Measurements from ENCODE around the gene CRHR2.

Gene CRHR2

GRCh38 chr7:30634634-30635201, 47.5 kb downstream of the CRHR2 start:
- no peak overlapping the region for H3K4me3 ChIP-seq (ENCODE audit: low read depth, low read length)
- in situ Hi-C loops (cut with HindIII; ENCODE audit: low sequenced_read_pairs) = no loop called here
- DNase-seq (ENCODE audit: low read depth, low spot score) = no peak
- TF ChIP-seq, protein P1, sequence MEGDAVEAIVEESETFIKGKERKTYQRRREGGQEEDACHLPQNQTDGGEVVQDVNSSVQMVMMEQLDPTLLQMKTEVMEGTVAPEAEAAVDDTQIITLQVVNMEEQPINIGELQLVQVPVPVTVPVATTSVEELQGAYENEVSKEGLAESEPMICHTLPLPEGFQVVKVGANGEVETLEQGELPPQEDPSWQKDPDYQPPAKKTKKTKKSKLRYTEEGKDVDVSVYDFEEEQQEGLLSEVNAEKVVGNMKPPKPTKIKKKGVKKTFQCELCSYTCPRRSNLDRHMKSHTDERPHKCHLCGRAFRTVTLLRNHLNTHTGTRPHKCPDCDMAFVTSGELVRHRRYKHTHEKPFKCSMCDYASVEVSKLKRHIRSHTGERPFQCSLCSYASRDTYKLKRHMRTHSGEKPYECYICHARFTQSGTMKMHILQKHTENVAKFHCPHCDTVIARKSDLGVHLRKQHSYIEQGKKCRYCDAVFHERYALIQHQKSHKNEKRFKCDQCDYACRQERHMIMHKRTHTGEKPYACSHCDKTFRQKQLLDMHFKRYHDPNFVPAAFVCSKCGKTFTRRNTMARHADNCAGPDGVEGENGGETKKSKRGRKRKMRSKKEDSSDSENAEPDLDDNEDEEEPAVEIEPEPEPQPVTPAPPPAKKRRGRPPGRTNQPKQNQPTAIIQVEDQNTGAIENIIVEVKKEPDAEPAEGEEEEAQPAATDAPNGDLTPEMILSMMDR (IDR thresholded peaks at IDR 0.05; ENCODE audit: low read depth, low read length) = no peak

- no peak for DNase-seq (ENCODE audit: low read depth, low spot score)
- TF ChIP-seq, protein P1 (IDR thresholded peaks at IDR 0.05; ENCODE audit: low read depth, low read length) = no peak
- H3K4me3 ChIP-seq (ENCODE audit: low read depth, low read length) = no peak overlapping the region
- in situ Hi-C loops (cut with HindIII; ENCODE audit: low sequenced_read_pairs) = no loop called here
These were observed 48.0 kb downstream of the CRHR2 start for GRCh38 chr7:30634193-30634626.

- in situ Hi-C loops (cut with HindIII; ENCODE audit: low sequenced_read_pairs) = no loop called here
- DNase-seq (ENCODE audit: low read depth, low spot score) = no peak
- TF ChIP-seq, protein P1 (IDR thresholded peaks at IDR 0.05; ENCODE audit: low read depth, low read length) = no peak
- H3K4me3 ChIP-seq (ENCODE audit: low read depth, low read length) = no peak overlapping the region
These were observed 49.0 kb downstream of the CRHR2 start for GRCh38 chr7:30633223-30633622.

DNA sequence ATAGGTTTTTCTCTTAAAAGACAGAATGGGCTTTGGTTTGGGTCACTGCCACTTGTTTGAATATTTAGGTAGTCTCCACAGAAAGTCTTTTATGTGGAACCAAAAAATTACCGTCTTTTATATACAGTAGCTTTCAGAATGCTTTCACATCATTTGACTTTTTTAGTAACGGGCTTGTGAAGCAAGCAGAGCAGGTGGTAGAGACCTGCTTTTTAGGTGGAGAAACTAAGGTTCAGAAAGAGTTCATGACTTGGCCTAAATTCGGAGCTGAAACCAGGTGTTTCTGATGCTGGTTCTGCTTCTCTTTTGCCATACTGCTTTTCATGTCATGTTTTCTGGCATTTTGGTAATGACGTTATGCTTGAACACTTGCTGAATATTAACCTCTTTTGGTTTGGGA, 51.3 kb downstream of the CRHR2 start:
- TF ChIP-seq, protein P1 (IDR thresholded peaks at IDR 0.05; ENCODE audit: low read depth, low read length) = no peak
- in situ Hi-C loops (cut with HindIII; ENCODE audit: low sequenced_read_pairs) = no loop called here
- H3K4me3 ChIP-seq (ENCODE audit: low read depth, low read length) = no peak overlapping the region
- no peak for DNase-seq (ENCODE audit: low read depth, low spot score)

GRCh38 chr7:30627026-30627425, 55.2 kb downstream of the CRHR2 start:
- DNase-seq (ENCODE audit: low read depth, low spot score) = no peak
- no peak overlapping the region for H3K4me3 ChIP-seq (ENCODE audit: low read depth, low read length)
- in situ Hi-C loops (cut with HindIII; ENCODE audit: low sequenced_read_pairs) = no loop called here
- TF ChIP-seq, protein P1 (IDR thresholded peaks at IDR 0.05; ENCODE audit: low read depth, low read length) = no peak

DNA sequence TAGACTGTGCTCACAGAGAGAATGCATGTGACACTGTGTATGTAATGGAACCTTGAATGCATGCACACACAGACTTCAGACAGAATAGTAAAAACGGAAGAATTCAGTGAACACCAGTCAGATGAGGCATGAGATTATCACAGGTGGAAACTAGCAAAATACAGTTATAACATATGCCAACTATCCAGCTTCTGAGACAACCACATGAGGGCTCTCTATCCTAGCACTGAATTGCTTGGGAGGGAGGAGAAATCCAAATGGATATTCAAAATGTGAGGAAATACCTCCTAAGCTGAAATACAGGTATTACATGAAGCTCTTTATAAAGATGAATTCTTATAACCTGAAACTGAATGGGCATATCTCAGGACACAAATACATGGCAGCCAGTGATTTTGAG, 57.0 kb downstream of the CRHR2 start:
- TF ChIP-seq, protein P1 (IDR thresholded peaks at IDR 0.05; ENCODE audit: low read depth, low read length) = no peak
- H3K4me3 ChIP-seq (ENCODE audit: low read depth, low read length) = no peak overlapping the region
- in situ Hi-C loops (cut with HindIII; ENCODE audit: low sequenced_read_pairs) = no loop called here
- DNase-seq (ENCODE audit: low read depth, low spot score) = no peak
